ENCODE measurements around the gene PCDH20. TPM values are rescaled to one million over a fixed set of nuclear protein-coding genes. Genes with fewer than 3 reads are reported as not detected.

Gene PCDH20
- 1 to 10 TPM in 1 of 4 donors, under 1 TPM in 3; 0.13 to 1.8 (median 0.66) TPM for total RNA-seq

- TF ChIP-seq CTCF (IDR thresholded peaks at IDR 0.05) = no peak
- no peak for DNase-seq (ENCODE audit: low spot score)
- ATAC-seq (ENCODE audit: low FRiP score) = no peak
Observed at GRCh38 chr13:61415749-61416148, at the start of gene PCDH20. Gene PCDH20 (minus strand): TSS chr13:61415849. CDS start chr13:61415158, 691 bp downstream.

GRCh38 chr13:61463024-61463423 is 47.4 kb upstream of the PCDH20 start:
- ATAC-seq (ENCODE audit: low FRiP score) (no peak), DNase-seq (ENCODE audit: low spot score) (no peak)
- TF ChIP-seq CTCF (IDR thresholded peaks at IDR 0.05) = no peak

GRCh38 chr13:61453121-61453520 is 37.5 kb upstream of the PCDH20 start:
- DNase-seq (ENCODE audit: low spot score) = no peak
- TF ChIP-seq CTCF (IDR thresholded peaks at IDR 0.05) = no peak

GRCh38 chr13:61432029-61432428 is 16.4 kb upstream of the PCDH20 start:
- no peak for DNase-seq (ENCODE audit: low spot score)
- TF ChIP-seq CTCF (IDR thresholded peaks at IDR 0.05) = no peak
- no peak for ATAC-seq (ENCODE audit: low FRiP score)

More at GRCh38 chr13:61453121-61453520, 37.5 kb upstream of the PCDH20 start:
- ATAC-seq (ENCODE audit: low FRiP score) = no peak

GRCh38 chr13:61423915-61424314 is 8.3 kb upstream of the PCDH20 start:
- ATAC-seq (ENCODE audit: low FRiP score) (no peak), DNase-seq (ENCODE audit: low spot score) (no peak)
- no peak for TF ChIP-seq CTCF (IDR thresholded peaks at IDR 0.05)

GRCh38 chr13:61417086-61417570 is 1.5 kb upstream of the PCDH20 start:
- no peak for ATAC-seq (ENCODE audit: low FRiP score)
- DNase-seq (ENCODE audit: low spot score) = no peak
- TF ChIP-seq CTCF (IDR thresholded peaks at IDR 0.05) = no peak

GRCh38 chr13:61415058-61415721 is 459 bp downstream of the PCDH20 start:
- ATAC-seq (ENCODE audit: low FRiP score) = peak; percentile 92
- no peak for TF ChIP-seq CTCF (IDR thresholded peaks at IDR 0.05)
- DNase-seq (ENCODE audit: low spot score) = no peak
